Measurements from ENCODE around the gene GPHA2.

GPHA2 gene

GRCh38 chr11:64910451-64911093, 25.1 kb downstream of the GPHA2 start:
- DNase-seq (ENCODE audit: low spot score): no peak

- no peak for DNase-seq (ENCODE audit: low spot score)
Measured at GRCh38 chr11:64909653-64910343, 25.9 kb downstream of the GPHA2 start.

- no peak for DNase-seq (ENCODE audit: low spot score)
Measured at GRCh38 chr11:64908766-64909165, 26.9 kb downstream of the GPHA2 start.

DNA sequence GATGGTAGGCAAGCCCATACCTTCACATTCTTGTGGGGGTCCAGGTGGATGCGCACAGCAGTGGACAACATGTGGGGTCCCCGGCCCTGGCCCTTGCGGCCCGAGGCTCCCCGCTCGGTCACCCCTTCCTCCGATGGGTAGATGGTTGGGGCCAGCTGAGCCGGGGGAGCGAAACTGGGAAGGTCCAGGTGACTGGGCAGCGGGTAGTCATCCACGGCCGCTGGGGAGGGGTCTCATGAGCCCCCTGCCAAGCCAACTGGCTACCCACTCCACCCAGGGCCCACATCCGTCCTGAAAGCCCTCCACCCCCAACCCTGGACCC, 29.4 kb downstream of the GPHA2 start:
- DNase-seq (ENCODE audit: low spot score): no peak

DNA sequence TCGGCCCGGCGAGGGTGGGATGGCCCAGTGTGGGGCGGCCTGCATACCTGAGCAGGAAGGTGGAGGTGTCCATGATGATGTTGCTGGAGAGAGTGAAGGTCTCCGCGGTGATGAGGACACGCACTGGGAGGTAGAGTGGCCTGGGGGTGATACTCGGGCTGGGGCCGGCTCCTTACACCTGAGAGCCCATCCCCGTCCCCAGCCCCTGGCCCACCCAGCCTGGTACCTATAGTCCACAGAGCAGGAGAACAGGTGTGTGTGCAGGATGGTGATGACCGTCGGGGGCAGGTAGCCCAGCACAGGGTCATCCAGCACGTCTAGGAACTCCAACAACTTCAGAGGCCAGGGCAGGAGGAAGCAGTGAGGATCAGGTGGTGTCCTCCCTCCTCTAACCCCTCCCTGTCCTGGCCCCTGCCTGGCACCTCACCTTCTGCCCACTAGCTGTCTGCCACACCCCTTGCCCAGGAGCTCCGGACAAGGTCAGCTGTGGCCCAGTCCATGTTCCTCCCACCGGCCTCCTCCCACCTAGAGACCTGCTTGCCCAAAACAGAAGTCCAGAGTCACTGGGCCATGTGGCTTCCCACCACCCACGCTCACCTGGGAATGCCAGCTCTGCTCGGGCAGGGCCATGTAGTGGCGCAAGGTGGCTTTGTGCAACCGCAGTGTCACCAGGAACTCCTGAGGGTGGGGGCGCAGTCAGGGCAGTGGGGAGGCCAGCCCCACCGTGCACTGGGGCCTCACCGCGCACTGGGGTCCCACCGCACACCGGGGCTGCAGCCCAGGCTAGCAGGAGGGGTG, 30.0 kb downstream of the GPHA2 start:
- DNase-seq (ENCODE audit: low spot score): no peak

DNA sequence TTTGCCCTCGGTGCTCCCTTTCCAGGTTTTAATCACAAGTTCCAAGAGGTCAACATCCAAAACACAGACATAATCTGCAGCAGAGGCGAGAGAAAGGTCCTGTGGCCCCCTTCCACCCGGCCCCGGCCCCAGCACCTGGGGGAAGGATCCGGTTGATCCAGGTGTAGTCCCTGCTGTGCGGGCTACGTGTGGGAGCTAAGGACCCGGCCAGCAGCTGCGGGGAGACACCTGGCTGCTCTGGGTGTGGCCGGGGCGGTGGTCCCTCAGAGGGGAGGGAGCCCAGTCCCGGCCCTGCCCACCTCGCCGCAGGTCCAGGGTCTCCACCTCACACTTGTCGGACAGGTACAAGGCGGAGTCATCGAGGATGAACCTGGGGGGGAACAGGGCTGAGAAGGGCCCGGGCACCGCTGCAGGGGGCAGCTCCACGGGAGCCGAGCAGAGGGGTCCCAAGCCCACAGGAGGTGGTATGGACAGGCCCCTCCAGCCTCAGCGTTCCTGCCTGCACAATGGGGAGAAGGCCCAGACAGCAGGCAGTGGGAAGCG, 32.3 kb downstream of the GPHA2 start:
- DNase-seq (ENCODE audit: low spot score): no peak

GRCh38 chr11:64902102-64902900, 33.4 kb downstream of the GPHA2 start:
- DNase-seq (ENCODE audit: low spot score): no peak

- no peak for DNase-seq (ENCODE audit: low spot score)
Measured at GRCh38 chr11:64900774-64901173, 34.9 kb downstream of the GPHA2 start.

DNA sequence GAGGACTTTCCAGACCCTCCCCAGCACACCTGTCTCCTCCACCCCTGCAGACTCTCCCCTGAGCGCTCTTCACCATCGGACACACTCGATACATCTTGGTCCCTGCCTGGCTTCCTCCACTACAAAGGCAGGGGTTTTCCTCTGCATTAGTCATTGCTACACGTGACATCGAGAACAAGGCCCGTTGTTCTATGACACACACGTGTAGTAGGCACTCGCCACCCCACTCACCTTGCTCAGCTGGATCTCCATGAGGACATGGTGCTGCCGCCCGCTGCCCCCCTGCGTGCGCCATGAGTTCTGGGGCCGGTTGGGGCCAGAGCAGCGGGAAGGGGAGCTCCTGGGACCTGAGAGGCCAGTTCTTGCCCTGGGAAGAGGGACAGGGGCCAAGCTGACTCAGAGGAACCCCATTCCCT, 35.4 kb downstream of the GPHA2 start:
- no peak for DNase-seq (ENCODE audit: low spot score)

DNA sequence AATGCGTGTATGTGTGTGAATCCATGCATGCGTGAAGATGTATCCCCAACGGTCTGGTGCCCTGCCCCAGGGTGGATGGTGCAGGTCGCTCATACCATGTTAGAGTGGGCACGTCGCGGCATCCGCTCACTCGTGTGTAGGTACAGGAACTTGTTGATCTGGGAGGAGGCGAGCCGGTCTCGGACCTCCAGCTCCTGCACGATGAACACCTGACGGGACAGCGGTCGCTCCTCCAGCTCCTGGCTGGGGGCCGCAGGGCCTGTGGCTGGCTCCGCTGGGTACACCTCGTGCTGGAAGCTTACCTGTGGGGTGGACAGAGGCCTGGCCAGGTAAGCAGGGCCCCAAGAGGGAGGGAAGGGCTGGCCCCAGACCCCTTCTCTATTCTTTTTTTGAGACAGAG, 37.2 kb downstream of the GPHA2 start:
- DNase-seq (ENCODE audit: low spot score): no peak

GRCh38 chr11:64898076-64898445, 37.6 kb downstream of the GPHA2 start:
- DNase-seq (ENCODE audit: low spot score): no peak

- DNase-seq (ENCODE audit: low spot score): no peak
Measured at GRCh38 chr11:64897381-64898075, 38.2 kb downstream of the GPHA2 start.

GRCh38 chr11:64896448-64897022, 39.2 kb downstream of the GPHA2 start:
- no peak for DNase-seq (ENCODE audit: low spot score)

DNA sequence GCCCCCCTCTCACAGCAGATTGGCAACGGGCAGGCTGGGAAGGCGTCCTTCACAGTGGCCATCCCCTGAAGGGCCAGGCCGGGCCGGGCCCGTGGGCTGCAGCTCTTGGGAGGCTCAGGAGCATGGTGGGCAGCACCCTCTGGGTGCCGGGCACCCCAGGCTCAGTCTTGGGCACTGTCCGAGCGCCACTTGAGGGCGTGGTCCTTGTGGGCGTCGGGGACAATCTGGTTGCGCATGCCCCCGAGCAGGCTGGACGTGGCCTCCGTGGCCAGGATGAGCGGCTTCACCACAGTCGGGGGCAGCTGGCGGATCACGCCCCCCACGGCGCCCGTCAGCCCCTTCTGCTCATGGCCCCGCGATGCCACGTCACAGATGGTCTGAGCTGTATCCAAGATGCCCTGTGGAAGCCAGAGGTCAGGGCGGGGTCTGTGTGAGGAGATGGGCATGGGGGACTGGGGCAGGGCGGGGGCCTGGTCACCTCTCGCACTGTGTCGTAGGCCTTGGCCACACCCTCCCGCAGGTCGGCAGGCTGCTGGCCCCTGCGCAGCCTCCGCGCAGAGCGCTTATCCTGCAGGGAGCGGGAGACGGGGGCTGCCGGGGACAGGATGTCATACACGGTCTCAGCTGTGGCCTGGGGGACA, 40.8 kb downstream of the GPHA2 start:
- DNase-seq (ENCODE audit: low spot score): no peak

DNA sequence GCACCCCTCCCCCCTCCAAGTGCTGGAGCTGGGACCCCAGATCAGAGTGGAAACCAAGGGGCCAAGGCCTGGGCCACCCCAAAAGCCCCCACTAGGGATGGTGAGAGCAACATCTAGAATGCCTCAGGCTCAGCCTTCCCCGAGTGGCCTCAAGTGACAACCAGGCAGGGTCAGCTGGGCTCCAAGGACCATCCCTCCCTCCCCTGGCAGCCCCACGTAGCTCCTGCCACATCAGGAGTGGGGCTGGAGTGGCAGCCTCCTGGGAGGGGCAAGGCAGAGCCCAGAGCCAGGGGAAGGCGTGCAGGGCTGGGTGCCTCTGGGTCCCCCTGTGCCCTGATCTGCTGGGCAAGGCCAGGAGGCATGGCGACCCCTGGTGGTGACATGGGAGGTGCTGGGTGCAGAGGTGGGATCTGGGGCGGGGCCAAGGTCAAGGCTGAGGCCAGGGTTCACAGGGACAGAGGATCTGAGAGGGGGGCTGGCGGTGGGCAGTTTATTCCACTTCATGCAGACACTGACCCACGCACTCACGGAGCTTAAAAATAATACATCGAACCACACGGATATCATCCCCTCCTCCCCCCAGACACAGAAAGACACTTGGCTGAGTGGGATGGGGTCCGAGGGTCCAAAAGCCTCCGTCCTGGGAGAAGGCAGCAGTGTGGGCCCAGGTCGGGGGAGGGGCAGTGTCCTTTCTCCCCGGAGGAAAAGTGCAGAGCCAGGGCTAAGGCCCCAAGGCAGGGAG, 41.5 kb downstream of the GPHA2 start:
- peak; percentile 82 for DNase-seq (ENCODE audit: low spot score)

DNA sequence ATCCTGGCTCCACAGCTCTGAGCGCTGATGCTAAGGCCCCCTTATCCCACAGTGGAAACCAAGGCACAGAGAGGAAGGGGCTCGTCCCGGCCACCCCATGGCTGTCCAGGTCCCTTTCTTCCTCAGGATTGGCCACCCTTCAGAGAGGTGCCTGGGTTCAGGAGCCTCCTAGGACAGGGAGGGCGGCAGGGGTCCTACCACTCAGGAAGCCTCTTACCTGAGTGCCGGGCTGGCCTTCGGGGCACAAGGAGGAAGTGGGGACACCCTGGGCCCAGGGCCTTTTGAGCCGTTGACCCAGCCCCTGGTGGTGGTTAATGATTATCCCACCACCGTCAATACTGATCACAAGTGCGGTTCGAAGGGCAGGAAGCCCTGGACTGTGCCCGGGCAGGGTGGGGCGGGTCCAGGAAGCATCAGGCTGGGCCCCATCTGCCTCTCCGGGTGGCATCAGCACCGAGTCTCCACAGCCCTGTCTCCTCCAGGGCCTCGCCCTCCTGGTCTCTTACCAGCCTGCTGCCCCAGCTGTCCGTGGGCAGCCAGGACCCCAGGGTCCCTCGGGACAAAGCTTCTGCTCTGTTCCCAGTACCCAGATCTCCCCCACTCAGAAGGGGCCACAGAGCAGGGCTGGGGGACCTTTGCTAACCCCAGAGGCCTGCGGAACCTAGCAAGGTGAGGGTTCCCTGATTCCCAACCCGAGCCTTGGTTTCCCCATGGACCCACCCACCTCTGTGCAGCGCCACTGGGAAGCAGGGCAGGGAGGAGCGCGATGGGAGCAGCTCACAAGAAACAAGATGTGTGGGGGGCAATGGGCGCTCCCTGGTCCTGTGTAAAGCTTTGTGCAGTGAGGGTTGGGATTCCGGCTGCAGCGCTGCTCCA, 42.3 kb downstream of the GPHA2 start:
- DNase-seq (ENCODE audit: low spot score): no peak

DNA sequence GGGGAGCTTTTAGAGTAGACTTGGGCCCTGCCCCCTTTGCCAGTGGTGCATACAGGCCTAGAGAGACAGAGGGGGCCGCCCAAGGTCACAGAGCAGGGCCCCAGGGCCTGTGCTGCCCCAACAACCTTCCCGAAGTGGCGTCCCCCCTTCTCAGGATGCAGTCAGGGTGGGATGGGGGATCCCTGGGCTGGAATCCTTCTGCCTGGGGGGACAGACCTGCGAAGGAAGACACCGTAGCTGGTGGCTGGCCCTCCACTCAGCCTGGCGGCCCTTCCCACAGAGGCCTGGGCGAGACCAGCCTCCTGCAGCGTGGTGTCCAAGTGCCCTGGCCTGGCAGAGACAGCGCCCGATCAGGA, 42.9 kb downstream of the GPHA2 start:
- DNase-seq (ENCODE audit: low spot score): no peak

- DNase-seq (ENCODE audit: low spot score): no peak
Measured at GRCh38 chr11:64892411-64892831, 43.3 kb downstream of the GPHA2 start.

DNA sequence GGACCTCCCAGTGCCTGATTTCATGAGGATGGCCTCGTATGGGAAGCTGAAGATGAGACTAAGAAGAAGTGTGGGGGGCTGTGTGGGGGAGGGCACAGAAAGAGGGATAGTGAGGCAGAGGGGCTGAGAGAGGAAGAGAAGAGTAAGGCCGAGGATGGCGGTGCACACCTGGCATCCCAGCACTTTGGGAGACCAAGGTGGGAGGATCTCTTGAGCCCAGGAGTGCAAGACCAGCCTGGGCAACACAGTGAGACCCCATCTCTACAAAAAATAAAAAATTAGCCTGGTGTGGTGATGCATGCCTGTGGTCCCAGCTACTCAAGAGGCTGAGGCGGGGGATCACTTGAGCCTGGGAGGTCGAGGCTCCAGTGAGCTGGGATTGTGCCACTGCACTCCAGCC, 43.8 kb downstream of the GPHA2 start:
- DNase-seq (ENCODE audit: low spot score): no peak
